HG02610 (cell line): Measurements from ENCODE around the gene DDX31.

Experiments used
- ATAC-seq: cut with Tn5 transposase; IDR thresholded peaks from one replicate; pipeline ENCODE4 v1.9.1; 2021; ENCODE audit warnings: mild to moderate bottlenecking, moderate library complexity; ENCODE audit not compliant: unreplicated experiment

DDX31 gene

GRCh38 chr9:132552041-132552440 is 117.7 kb downstream of the DDX31 start:
- no peak for ATAC-seq

- ATAC-seq: no peak
Observed at GRCh38 chr9:132551556-132551955, 118.2 kb downstream of the DDX31 start.

GRCh38 chr9:132548751-132549640 is 120.8 kb downstream of the DDX31 start:
- no peak for ATAC-seq

GRCh38 chr9:132547976-132548730 is 121.6 kb downstream of the DDX31 start:
- no peak for ATAC-seq

- no peak for ATAC-seq
Observed at GRCh38 chr9:132547436-132547835, 122.3 kb downstream of the DDX31 start.

- ATAC-seq: no peak
Observed at GRCh38 chr9:132547052-132547431, 122.7 kb downstream of the DDX31 start.

- no peak for ATAC-seq
Observed at GRCh38 chr9:132546148-132547051, 123.4 kb downstream of the DDX31 start.

GRCh38 chr9:132545578-132545977 is 124.2 kb downstream of the DDX31 start:
- ATAC-seq: no peak

GRCh38 chr9:132543960-132544359 is 125.8 kb downstream of the DDX31 start:
- no peak for ATAC-seq

- ATAC-seq: no peak
Observed at GRCh38 chr9:132543251-132543650, 126.5 kb downstream of the DDX31 start.
